SKM-1 (cell line): Measurements from ENCODE around the gene FANCE.

Experiments used
- DNase-seq: peaks from one replicate; lab custom pipeline; 2025; ENCODE audit not compliant: unreplicated experiment; lab: John Stamatoyannopoulos, UW

The FANCE gene, protein sequence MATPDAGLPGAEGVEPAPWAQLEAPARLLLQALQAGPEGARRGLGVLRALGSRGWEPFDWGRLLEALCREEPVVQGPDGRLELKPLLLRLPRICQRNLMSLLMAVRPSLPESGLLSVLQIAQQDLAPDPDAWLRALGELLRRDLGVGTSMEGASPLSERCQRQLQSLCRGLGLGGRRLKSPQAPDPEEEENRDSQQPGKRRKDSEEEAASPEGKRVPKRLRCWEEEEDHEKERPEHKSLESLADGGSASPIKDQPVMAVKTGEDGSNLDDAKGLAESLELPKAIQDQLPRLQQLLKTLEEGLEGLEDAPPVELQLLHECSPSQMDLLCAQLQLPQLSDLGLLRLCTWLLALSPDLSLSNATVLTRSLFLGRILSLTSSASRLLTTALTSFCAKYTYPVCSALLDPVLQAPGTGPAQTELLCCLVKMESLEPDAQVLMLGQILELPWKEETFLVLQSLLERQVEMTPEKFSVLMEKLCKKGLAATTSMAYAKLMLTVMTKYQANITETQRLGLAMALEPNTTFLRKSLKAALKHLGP

DNA sequence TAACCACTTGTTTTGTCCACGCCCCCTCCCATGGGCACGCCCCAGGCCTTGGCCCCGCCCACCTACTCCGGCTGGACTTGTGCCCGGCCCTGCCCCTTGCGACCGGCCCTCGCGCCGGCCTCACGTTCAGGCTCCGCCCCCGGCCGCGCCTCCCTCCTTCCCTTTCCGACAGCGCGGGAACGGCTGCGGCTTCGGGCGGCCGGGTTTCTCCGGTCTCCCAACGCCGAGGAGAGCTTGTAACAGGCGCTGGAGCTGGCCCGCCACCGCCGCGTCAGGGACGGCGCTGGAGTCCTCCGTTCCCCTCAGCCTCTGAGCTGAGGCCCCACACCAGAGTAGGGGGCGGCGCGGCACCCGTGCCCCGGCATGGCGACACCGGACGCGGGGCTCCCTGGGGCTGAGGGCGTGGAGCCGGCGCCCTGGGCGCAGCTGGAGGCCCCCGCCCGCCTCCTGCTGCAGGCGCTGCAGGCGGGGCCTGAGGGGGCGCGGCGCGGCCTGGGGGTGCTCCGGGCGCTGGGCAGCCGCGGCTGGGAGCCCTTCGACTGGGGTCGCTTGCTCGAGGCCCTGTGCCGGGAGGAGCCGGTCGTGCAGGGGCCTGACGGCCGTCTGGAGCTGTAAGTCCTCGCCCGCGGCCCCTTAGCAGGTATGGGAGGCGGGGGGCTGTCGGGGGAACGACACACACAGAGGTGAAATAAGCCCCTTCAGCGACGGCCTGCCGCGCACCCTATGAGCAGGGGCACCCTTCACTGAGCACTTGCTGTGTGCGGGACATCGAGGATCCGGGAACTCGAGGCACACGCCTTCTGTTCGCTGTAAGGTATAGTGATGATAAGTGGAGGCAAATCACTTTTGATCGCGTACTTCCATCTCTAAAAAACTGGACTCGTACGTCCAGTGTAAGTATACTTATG lies at the start of gene FANCE:
Gene FANCE (plus strand): TSS at position 156 of the 908 bp plus-strand sequence. CDS start 208 bp downstream, at position 364.
- peak; percentile 71 for DNase-seq

DNA sequence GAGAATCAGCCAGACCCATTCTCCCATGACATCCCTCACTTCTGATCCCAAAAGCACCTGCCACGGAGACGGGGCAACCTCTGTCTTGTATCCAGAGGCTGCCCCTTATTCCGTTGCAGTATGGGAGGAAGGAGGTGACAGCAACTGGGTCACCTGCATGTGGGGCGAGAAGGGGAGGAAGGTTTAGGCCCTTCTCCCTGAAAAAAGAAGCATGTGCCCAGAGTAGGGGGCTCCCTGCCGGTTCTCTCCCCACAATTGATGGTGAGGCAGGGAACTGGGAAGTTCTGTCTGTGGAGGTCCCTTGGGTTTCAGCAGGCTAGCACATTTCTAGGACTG lies 49.3 kb upstream of the FANCE start:
- no peak for DNase-seq

DNA sequence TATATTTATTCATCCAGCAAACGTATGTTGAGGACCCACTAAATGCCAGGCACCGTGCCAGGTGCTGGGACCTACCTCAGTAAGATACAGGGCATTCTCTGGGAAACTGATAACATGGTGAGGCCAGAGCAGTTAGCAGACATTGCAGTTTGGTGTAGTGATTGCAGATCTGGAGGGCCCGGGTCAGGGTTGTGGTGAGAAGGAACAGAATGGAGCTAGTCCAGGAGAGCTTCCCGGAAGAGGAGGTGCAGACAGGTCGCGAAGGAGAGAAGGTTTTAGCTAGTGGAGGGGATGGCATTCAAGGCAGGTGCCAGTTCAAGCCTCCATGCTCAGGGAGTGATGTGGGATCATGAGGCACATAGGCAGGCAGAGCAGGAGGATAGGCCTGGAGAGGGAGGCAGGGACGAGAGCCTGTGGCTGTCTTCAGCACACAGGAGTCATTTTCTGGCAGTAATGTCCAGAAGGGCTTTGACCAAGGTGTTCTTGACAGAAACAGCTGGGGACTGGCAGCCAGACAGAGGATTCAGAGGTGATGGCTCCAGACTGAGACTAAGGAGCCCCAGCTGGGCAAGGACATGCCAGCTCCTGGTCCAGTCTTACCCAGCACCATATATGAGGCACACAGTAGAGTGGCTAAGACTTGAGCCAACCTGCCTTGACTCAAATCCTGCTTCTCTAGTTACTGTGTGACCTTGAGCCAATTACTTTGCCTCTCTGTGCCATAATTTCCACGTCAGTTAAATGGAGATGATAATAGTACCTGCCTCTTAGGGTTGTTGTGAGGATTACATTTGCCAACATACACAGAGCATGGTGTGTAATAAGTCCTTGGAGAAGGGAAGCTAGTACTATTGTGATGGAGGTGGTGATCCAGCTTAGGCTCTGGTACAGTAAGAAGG lies 48.3 kb upstream of the FANCE start:
- no peak for DNase-seq

DNA sequence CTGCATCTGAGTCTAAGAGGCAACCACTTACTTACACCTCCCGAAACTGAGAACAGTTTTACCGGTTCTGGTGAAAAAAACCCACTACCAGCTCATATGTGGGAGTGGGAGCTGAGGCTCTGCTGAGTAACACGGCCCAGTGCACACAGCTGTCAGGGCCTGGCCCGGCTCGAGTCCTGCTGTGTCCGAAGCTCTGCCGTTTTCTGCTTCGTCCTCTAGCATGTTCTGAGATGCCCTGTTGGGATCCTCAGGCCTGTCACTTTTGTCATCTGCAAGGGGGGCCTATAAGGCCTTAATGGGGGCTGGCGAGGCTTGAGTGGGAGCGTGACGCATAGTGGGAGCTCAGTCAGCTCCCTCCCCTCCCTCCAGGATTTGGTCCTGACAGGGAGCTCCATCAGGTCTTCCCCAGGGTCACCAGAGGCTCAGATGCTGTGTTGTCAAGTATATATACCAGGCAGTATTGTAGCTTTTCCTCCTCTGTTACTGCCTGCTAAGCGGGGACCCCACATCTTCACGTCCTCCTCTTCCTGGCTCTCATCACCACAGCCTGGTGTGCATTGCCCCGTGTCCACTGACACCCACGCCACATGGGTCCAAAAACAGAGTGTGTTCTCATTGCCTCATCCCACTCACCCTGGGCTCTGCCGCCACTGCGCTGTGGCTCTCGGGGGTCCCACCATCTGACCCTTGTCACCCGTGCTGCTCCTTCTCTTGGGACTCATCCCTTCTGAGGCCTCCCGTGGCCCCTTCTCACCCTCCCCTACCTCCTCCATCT lies 45.2 kb upstream of the FANCE start:
- DNase-seq, result no peak

DNA sequence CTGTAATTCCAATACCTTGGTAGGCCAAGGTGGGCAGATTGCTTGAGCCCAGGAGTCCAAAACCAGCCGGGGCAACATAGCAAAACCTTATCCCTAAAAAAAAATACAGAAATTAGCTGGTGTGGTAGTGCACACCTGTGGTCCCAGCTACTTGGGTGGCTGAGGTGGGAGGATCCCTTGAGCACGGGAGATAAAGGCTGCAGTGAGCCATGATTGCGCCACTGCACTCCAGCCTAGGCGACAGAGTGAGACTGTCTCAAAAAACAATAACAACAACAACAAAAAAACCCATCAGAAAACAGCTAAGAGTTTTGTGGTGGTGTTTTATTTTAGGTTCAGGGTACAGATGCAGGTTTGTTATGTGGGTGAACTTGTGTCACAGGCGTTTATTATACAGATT lies 42.9 kb upstream of the FANCE start:
- no peak for DNase-seq

DNA sequence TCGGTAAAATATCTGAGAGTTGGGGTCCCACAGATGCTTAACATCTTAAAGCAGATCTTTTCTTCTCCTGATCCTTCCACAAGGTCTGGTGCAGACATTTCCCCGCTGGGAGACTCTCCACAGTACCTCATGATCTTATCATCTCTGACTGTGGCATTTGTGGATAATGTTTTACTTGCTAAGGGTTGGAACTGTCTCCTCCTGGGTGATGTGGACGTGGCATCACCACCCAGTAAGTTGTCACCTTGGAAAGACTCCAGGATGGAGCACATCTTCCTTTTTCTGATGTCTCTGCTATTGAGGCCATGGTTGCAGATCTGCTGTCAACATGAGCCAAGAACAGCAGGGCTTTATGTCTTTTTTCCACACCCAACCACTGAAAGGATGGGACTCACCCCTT lies 42.0 kb upstream of the FANCE start:
- DNase-seq, result no peak

DNA sequence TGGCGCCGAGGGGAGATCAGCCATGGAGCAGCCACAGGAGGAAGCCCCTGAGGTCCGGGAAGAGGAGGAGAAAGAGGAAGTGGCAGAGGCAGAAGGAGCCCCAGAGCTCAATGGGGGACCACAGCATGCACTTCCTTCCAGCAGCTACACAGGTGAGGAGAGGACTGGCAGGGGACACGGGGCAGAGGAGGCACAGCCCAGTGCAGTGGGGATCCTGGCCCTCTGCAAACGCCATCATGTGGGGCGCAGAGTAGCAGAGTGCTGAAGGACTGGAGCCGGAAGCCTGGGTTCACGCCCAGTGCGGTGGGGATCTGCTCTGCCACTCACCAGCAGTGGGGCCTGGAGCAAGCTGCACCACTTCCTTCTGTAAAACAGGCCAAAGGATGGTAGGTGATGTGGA lies 41.1 kb upstream of the FANCE start:
- no peak for DNase-seq

DNA sequence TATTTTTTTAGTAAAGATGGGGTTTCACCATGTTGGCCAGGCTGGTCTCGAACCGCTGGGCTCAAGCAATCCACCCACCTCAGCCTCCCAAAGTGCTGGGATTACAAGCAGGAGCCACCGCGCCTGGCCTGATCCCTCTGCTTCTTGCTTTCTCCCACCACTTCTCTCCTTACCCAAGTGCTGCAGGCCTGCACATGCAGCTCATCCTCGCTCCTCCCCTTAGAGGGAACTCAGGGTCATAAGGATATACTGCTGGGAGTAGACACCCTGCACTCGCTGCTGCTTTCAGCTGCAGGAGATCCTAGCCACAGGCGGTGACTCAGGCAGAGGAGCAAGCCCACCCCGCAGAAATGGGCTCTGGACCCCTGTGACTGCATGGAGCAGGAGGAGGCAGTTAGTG lies 40.0 kb upstream of the FANCE start:
- no peak for DNase-seq

DNA sequence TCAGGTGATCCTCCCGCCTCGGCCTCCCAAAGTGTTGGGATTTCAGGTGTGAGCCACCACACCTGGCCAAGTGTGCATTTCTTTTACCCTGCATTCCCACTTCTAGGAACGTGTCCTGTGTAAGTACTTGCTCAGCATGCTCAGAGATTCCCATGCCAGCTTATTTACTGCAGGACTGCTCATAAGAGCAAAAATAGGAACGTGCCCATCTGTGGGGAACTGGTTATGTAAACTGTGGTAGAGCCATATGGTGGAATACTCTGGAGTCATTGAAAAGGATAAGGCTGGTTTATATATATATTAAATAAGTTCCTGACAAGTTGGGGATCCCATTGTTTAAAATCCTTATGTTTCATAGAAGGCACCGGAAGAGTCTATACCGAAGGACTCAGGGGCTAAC lies 38.2 kb upstream of the FANCE start:
- no peak for DNase-seq

DNA sequence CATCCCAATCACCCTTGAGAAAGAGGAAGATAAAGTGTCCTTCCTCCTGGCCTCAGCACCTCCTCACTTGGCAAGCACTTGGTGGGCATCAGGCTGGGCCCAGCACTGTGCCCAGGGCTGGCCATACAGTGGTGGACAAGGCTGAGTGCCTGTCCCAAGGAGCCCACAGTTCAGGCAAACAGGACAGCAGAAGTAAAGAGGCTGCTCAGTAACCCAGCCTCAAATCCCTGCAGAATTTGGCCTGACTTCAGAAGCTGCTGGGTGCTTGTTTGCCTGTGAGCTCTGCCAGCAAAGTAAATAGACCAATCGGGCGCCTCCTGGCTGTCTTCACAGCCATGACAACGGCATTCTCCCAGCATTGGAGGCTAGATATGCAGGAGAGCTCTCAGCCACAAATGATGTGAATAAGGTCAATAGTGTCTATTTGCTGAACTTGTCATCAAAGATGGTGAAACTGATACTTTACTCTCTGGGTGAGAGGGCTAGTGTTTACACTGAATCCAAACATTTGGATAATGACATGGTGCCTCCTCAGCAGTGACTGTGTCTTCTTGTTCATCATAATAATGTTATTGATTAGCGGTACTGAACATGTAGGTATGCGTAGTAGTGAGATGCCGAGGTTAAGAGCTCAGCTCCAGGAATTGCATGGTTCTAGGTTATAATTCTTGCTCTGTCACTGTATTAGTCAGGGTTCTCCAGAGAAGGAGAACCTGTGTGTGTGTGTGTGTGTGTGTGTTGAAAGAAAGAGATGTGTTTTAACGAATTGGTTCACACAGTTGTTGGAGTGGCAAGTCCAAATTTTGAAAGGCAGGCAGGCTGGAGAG lies 36.9 kb upstream of the FANCE start:
- no peak for DNase-seq

DNA sequence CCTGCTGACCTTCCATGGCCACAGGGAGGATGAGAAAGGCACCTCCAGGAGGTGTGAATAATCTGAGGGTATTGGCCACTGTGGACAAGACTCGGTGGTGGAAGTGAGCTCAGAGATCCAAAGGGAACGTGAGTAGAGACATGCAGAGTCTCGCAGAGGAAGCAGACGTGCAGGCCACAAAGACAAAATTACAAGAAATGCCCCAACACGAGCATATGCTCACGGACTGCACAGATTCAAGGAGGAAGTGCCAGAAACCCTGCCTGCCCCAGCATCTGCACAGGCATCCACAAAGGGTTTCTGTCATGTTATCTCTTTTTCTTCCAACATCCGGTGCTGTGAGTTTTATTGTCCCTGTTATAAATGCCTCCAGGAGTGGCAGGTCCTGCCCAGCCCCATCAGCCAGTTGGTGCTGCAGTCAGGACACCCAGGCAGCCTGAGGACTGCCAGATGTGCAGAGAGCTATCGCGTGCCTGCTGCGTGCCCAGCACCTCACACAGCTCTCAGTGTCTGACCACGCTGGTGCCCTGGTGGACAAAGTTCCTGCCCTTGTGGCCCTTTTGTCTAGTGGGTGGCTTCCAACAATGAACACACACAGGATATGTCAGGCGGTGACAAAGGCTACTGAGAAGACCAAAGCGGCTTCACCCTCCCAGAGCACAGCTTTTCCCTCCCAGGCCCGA lies 34.0 kb upstream of the FANCE start:
- no peak for DNase-seq

DNA sequence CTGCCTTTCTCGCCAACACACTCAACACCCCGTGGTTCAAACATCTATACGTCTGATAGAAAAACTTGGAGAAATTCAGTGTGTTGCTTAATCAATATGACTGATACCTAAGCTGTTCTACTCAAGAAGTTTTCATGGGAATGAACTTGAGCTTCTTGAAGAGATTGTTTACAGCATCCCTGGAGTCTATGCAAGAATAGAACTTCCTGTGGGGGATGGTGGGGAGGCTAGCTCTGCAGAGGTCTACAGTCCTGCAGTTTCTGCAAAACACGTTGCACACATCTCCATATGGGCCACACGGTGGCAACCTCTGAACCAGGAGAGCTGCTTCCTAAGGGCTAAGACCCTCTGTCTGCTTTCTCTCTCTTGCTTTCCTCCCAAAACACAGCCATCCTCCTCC lies 32.7 kb upstream of the FANCE start:
- DNase-seq, result no peak

DNA sequence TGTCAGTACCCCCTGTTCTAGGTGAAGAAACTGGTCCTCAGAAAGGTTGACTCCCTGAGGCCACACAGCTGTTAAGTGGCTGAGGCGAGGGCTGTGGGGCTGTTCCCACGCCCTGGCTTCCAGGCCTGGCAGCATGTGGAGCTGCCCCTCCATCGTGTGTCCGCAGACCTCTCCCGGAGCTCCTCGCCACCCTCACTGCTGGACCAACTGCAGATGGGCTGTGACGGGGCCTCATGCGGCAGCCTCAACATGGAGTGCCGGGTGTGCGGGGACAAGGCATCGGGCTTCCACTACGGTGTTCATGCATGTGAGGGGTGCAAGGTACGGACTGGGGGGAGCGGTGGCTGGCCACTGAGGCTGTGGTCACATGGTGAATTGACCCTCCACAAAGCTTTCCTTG lies 32.2 kb upstream of the FANCE start:
- no peak for DNase-seq

DNA sequence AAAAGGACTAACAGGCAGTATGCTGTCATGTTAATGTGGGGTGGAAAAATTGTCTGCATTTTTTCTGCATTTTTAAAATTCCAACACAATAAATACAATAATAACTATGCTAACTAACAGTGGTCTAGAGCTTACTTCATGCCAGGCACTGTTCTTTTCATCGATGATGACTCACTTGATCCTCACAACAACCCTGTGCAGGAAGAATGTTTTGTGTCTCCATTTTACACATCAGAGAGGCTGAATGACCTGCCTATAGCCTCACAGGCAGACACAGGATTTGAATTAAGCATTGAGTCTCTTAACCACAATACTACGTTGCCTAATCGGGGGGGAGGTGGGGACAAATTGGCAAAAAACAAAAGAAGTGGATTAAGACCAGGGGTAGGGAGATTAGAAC lies 26.9 kb upstream of the FANCE start:
- no peak for DNase-seq

DNA sequence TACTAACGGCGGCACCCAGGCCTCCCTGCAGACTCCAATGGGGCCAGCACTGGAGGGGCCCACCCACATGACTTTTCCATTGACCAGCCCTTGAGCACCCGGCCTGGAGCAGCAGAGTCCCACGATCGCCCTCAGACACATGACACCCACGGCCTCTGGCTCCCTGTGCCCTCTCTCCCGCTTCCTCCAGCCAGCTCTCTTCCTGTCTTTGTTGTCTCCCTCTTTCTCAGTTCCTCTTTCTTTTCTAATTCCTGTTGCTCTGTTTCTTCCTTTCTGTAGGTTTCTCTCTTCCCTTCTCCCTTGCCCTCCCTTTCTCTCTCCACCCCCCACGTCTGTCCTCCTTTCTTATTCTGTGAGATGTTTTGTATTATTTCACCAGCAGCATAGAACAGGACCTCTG lies 26.1 kb upstream of the FANCE start:
- peak; percentile 53 for DNase-seq

DNA sequence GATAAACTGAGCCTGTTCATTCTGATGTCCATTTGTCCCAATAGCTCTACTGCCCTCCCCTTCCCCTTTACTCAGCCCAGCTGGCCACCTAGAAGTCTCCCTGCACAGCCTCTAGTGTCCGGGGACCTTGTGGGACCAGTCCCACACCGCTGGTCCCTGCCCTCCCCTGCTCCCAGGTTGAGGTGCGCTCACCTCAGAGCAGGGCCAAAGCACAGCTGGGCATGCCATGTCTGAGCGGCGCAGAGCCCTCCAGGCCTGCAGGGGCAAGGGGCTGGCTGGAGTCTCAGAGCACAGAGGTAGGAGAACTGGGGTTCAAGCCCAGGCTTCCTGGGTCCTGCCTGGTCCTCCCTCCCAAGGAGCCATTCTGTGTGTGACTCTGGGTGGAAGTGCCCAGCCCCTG lies 24.7 kb upstream of the FANCE start:
- DNase-seq, result no peak

DNA sequence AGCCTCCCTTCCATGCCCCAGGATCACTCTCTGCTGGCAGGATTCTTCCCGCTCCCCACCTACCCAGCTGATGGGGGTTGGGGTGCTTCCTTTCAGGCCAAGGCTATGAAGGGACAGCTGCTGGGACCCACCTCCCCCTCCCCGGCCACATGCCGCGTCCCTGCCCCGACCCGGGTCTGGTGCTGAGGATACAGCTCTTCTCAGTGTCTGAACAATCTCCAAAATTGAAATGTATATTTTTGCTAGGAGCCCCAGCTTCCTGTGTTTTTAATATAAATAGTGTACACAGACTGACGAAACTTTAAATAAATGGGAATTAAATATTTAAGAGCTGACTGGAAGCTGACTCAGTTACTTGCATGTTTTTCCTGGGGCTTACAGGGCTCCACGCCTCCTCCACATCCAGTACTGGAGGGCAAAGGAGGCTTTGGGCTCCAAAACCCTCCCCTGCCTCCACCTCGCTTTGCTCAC lies 24.3 kb upstream of the FANCE start:
- no peak for DNase-seq

DNA sequence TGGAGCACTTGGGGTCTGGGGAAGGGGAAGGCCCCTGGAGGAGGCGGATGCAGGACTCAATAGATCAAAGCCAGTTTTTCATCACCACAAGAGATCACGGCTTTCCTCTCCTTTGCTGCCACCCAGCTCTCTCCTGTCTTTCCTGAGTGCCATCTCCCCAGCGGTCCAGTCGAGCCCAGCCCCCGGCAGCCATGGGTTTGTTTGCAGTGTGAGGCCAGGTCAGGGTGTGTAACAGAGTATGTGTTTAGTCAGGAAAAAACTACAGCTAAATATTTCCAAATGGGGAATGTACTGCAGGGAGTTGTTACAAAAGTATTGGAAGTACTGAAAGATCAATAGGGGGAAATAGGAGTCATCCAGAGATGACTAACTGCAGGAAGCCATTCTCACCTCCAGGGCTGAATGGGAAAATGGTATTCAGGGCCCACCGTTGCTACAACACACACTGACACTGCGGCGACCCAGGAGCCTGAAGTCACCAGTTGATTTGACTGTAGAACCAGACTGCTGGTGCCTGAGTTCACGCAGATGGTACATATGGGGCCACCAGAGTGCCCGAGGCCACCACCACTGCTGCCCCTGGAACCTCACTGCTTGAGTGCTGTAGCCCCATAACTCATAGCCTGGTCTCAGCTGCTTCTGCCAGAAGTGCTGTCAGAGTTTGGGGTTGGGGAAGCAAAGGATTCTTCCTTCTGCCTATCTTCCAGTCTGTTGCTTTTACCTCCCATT lies 23.6 kb upstream of the FANCE start:
- no peak for DNase-seq
